HG03025 (cell line): Measurements from ENCODE around the gene MAD1L1.

Experiments used
- ATAC-seq: cut with Tn5 transposase; IDR thresholded peaks from one replicate; pipeline ENCODE4 v1.9.1; 2021; ENCODE audit warnings: mild to moderate bottlenecking, moderate library complexity; ENCODE audit not compliant: unreplicated experiment, low FRiP score

Gene MAD1L1

GRCh38 chr7:1914743-1915142, 318.0 kb downstream of the MAD1L1 start:
- ATAC-seq: no peak

GRCh38 chr7:1914321-1914720, 318.4 kb downstream of the MAD1L1 start:
- ATAC-seq: no peak

GRCh38 chr7:1913466-1914282, 319.1 kb downstream of the MAD1L1 start:
- ATAC-seq: no peak

- ATAC-seq: no peak
Observed at GRCh38 chr7:1912593-1913465, 319.9 kb downstream of the MAD1L1 start.

GRCh38 chr7:1911571-1911970, 321.2 kb downstream of the MAD1L1 start:
- ATAC-seq: no peak

- no peak for ATAC-seq
Observed at GRCh38 chr7:1910827-1911226, 321.9 kb downstream of the MAD1L1 start.

- no peak for ATAC-seq
Observed at GRCh38 chr7:1910081-1910685, 322.6 kb downstream of the MAD1L1 start.

GRCh38 chr7:1909476-1909875, 323.3 kb downstream of the MAD1L1 start:
- ATAC-seq: no peak

- ATAC-seq: no peak
Observed at GRCh38 chr7:1908823-1909420, 323.8 kb downstream of the MAD1L1 start.

- no peak for ATAC-seq
Observed at GRCh38 chr7:1907751-1908365, 324.9 kb downstream of the MAD1L1 start.

GRCh38 chr7:1906988-1907745, 325.6 kb downstream of the MAD1L1 start:
- ATAC-seq: no peak

- no peak for ATAC-seq
Observed at GRCh38 chr7:1906087-1906830, 326.5 kb downstream of the MAD1L1 start.

GRCh38 chr7:1902231-1902855, 330.4 kb downstream of the MAD1L1 start:
- no peak for ATAC-seq

GRCh38 chr7:1901431-1902210, 331.1 kb downstream of the MAD1L1 start:
- no peak for ATAC-seq

GRCh38 chr7:1900847-1901246, 331.9 kb downstream of the MAD1L1 start:
- ATAC-seq: no peak

- no peak for ATAC-seq
Observed at GRCh38 chr7:1899951-1900762, 332.6 kb downstream of the MAD1L1 start.

- no peak for ATAC-seq
Observed at GRCh38 chr7:1899196-1899595, 333.5 kb downstream of the MAD1L1 start.
